Measurements from ENCODE around the gene SLF2. TPM values are rescaled to one million over a fixed set of nuclear protein-coding genes. Genes with fewer than 3 reads are reported as not detected.

SLF2 gene
- total and polyA plus RNA-seq, 9 of the 15 experiments (the other 6 are each of a cell fraction or from before 2014, with no cell fraction given), result 1.7 to 18.4 (median 7.8) TPM

DNA sequence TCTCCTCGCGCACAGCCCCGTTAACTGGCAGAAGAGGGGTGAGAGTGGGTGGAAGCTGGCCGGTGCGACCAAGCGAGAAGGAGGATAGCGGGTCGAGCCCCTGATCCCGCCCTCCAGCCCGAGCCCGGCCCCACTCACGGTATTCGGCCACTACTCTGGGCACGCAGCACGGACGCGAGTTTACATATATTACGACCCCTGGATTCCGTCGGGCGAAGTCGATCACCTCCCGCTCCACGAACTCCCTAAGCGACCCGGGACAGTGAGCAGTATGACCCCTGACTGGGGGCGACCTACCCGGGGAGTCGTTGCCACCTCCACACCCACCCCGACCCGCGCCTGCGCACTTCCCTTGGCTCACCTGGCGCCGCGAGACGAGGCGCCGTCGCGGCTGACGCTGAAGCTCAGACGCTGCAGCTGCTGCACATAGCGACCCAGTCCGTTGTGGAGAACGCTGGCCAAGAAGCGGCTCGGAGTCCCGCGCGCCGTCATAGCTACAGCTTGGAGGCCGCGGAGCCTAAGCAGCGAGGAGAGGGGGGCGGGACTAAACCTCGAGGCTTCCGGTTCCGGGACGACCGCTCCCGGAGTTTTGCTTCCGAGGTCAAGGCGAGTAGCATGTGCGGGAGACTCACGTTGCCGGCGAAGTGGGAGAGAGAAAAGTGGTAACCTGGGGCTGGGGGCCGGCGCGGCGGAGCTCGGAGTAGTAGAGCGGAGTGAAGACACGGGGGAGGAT, 74.4 kb downstream of the SLF2 start, which contains the start of the genes MRPL43 and TWNK (continued):
- TF ChIP-seq, protein P1, sequence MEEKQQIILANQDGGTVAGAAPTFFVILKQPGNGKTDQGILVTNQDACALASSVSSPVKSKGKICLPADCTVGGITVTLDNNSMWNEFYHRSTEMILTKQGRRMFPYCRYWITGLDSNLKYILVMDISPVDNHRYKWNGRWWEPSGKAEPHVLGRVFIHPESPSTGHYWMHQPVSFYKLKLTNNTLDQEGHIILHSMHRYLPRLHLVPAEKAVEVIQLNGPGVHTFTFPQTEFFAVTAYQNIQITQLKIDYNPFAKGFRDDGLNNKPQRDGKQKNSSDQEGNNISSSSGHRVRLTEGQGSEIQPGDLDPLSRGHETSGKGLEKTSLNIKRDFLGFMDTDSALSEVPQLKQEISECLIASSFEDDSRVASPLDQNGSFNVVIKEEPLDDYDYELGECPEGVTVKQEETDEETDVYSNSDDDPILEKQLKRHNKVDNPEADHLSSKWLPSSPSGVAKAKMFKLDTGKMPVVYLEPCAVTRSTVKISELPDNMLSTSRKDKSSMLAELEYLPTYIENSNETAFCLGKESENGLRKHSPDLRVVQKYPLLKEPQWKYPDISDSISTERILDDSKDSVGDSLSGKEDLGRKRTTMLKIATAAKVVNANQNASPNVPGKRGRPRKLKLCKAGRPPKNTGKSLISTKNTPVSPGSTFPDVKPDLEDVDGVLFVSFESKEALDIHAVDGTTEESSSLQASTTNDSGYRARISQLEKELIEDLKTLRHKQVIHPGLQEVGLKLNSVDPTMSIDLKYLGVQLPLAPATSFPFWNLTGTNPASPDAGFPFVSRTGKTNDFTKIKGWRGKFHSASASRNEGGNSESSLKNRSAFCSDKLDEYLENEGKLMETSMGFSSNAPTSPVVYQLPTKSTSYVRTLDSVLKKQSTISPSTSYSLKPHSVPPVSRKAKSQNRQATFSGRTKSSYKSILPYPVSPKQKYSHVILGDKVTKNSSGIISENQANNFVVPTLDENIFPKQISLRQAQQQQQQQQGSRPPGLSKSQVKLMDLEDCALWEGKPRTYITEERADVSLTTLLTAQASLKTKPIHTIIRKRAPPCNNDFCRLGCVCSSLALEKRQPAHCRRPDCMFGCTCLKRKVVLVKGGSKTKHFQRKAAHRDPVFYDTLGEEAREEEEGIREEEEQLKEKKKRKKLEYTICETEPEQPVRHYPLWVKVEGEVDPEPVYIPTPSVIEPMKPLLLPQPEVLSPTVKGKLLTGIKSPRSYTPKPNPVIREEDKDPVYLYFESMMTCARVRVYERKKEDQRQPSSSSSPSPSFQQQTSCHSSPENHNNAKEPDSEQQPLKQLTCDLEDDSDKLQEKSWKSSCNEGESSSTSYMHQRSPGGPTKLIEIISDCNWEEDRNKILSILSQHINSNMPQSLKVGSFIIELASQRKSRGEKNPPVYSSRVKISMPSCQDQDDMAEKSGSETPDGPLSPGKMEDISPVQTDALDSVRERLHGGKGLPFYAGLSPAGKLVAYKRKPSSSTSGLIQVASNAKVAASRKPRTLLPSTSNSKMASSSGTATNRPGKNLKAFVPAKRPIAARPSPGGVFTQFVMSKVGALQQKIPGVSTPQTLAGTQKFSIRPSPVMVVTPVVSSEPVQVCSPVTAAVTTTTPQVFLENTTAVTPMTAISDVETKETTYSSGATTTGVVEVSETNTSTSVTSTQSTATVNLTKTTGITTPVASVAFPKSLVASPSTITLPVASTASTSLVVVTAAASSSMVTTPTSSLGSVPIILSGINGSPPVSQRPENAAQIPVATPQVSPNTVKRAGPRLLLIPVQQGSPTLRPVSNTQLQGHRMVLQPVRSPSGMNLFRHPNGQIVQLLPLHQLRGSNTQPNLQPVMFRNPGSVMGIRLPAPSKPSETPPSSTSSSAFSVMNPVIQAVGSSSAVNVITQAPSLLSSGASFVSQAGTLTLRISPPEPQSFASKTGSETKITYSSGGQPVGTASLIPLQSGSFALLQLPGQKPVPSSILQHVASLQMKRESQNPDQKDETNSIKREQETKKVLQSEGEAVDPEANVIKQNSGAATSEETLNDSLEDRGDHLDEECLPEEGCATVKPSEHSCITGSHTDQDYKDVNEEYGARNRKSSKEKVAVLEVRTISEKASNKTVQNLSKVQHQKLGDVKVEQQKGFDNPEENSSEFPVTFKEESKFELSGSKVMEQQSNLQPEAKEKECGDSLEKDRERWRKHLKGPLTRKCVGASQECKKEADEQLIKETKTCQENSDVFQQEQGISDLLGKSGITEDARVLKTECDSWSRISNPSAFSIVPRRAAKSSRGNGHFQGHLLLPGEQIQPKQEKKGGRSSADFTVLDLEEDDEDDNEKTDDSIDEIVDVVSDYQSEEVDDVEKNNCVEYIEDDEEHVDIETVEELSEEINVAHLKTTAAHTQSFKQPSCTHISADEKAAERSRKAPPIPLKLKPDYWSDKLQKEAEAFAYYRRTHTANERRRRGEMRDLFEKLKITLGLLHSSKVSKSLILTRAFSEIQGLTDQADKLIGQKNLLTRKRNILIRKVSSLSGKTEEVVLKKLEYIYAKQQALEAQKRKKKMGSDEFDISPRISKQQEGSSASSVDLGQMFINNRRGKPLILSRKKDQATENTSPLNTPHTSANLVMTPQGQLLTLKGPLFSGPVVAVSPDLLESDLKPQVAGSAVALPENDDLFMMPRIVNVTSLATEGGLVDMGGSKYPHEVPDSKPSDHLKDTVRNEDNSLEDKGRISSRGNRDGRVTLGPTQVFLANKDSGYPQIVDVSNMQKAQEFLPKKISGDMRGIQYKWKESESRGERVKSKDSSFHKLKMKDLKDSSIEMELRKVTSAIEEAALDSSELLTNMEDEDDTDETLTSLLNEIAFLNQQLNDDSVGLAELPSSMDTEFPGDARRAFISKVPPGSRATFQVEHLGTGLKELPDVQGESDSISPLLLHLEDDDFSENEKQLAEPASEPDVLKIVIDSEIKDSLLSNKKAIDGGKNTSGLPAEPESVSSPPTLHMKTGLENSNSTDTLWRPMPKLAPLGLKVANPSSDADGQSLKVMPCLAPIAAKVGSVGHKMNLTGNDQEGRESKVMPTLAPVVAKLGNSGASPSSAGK (IDR thresholded peaks at IDR 0.05), result peak; percentile 80
- TF ChIP-seq HDAC2 (IDR thresholded peaks at IDR 0.05), result peak; percentile 88; the same call in 1 of the 2 replicates
- no peak for TF ChIP-seq ZNF133 (CRISPR knock-in tag; IDR thresholded peaks at IDR 0.05)
- TF ChIP-seq ZNF24 (IDR thresholded peaks at IDR 0.05), result no peak
- no peak for TF ChIP-seq NR2F6 (CRISPR knock-in tag; IDR thresholded peaks at IDR 0.05)
- TF ChIP-seq PHF21A (IDR thresholded peaks at IDR 0.05; ENCODE audit: borderline replicate concordance, low read depth), result no peak
- TF ChIP-seq CBX3 (IDR thresholded peaks at IDR 0.05; ENCODE audit: borderline replicate concordance in 1 of 2, low read length in 2 of 2), result no peak
- TF ChIP-seq ZNF644 (tag; IDR thresholded peaks at IDR 0.05; ENCODE audit: low read depth), result no peak
- TF ChIP-seq MAFG (tag; conservative IDR thresholded peaks at IDR 0.05), result no peak
- TF ChIP-seq RUNX1 (IDR thresholded peaks at IDR 0.05; ENCODE audit: low read depth), result no peak
- peak; percentile 48; the same call in 1 of the 2 replicates for TF ChIP-seq RB1 (IDR thresholded peaks at IDR 0.05; ENCODE audit: low read depth)
- no peak for TF ChIP-seq SMAD4 (CRISPR knock-in tag; conservative IDR thresholded peaks at IDR 0.05)
- TF ChIP-seq, protein P2, sequence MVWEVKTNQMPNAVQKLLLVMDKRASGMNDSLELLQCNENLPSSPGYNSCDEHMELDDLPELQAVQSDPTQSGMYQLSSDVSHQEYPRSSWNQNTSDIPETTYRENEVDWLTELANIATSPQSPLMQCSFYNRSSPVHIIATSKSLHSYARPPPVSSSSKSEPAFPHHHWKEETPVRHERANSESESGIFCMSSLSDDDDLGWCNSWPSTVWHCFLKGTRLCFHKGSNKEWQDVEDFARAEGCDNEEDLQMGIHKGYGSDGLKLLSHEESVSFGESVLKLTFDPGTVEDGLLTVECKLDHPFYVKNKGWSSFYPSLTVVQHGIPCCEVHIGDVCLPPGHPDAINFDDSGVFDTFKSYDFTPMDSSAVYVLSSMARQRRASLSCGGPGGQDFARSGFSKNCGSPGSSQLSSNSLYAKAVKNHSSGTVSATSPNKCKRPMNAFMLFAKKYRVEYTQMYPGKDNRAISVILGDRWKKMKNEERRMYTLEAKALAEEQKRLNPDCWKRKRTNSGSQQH (CRISPR knock-in tag; IDR thresholded peaks at IDR 0.05), result no peak
